PFSK-1 (cell line): ENCODE measurements around the gene ACAP1.

ENCODE experiments used
- SIN3A ChIP-seq: IDR thresholded peaks from 2 replicates; pipeline ENCODE4 v1.6.1; 2012; ENCODE audit warnings: mild to moderate bottlenecking, low read length, moderate library complexity, borderline replicate concordance; ENCODE audit not compliant: insufficient read depth
- TAF1 ChIP-seq: IDR thresholded peaks from 2 replicates; pipeline ENCODE4 v1.6.1; 2012; ENCODE audit warnings: low read length, control low read depth, borderline replicate concordance; ENCODE audit not compliant: insufficient read depth

GRCh38 chr17:7388856-7389255 lies 52.5 kb downstream of the ACAP1 start:
- TF ChIP-seq TAF1 (no peak), SIN3A (no peak)
